Mesothelial cell of epicardium (in vitro differentiated cells): ENCODE data around the gene PLCL2. TPM values are rescaled to one million over a fixed set of nuclear protein-coding genes. Genes with fewer than 3 reads are reported as not detected.

Experiments
- DNase-seq, 2 experiments: peaks; one replicate each; pipeline ENCODE4 v3.0.0; 2021; ENCODE audit warnings: low spot score in 2 of 2; ENCODE audit not compliant: unreplicated experiment in 2 of 2
- H3K27ac Mint-ChIP-seq: 2 replicates; pipeline ENCODE4 v1.8.0; 2021; ENCODE audit warnings: mixed read lengths
- H3K27me3 Mint-ChIP-seq: 2 replicates; pipeline ENCODE4 v1.8.0; 2021; ENCODE audit warnings: low read depth, mixed read lengths
- H3K36me3 Mint-ChIP-seq: 2 replicates; pipeline ENCODE4 v1.8.0; 2021; ENCODE audit warnings: mixed read lengths
- H3K4me1 Mint-ChIP-seq: 2 replicates; pipeline ENCODE4 v1.8.0; 2021; ENCODE audit warnings: mixed read lengths
- H3K4me3 Mint-ChIP-seq: 2 replicates; pipeline ENCODE4 v1.8.0; 2021; ENCODE audit warnings: mild to moderate bottlenecking, moderate library complexity, mixed read lengths
- H3K9me3 Mint-ChIP-seq: 2 replicates; pipeline ENCODE4 v1.8.0; 2021; ENCODE audit warnings: mixed read lengths
- total RNA-seq: library from RNA; stranded (reverse); gene quantifications from 3 replicates; pipeline ENCODE4 v1.2.1, GENCODE V29; 2021
- TF ChIP-seq, protein P1 (sequence below): fragments of 200-600 bp; sonication (generic); IDR thresholded peaks from one replicate; pipeline ENCODE4 v1.5.0; 2021; ENCODE audit warnings: antibody characterized with exemption; ENCODE audit not compliant: unreplicated experiment

The PLCL2 gene
- total RNA-seq, 1 donor from 2014 or later: 3.6 TPM

DNA sequence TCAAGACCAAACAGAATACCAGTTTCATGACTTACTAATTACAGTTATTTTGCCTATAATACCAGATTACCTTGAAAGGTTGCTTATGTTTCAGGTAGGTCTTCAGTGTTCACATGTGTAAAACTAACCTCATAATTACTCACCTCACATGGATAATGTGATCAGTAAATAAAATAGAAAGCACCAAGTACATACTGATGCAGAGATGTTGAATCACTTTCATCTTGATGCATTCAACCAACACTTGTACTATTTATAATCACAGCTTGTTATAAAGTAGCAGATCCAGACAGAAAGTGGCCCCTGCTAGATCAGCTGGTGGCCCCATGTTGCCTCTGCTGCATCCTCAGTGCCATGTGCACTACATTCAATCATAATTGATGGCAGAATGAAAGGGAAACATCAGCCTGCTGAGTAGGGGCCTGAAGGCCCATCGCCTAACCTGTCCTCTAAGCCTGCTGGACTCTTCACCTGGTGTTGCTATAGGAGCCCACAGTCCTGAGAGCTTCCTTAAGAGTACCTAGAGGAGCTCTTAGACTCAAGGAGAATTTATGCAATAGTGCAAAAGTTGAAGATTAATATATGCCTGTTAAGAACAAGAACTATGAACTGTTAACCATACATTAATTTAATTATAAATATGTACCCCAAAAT lies 154.3 kb downstream of the PLCL2 start:
- peaks cover 5% of the 10 kb centered on the region for H3K27me3 Mint-ChIP-seq
- H3K4me1 Mint-ChIP-seq: no peaks in the 10 kb centered on the region
- TF ChIP-seq, protein P1, sequence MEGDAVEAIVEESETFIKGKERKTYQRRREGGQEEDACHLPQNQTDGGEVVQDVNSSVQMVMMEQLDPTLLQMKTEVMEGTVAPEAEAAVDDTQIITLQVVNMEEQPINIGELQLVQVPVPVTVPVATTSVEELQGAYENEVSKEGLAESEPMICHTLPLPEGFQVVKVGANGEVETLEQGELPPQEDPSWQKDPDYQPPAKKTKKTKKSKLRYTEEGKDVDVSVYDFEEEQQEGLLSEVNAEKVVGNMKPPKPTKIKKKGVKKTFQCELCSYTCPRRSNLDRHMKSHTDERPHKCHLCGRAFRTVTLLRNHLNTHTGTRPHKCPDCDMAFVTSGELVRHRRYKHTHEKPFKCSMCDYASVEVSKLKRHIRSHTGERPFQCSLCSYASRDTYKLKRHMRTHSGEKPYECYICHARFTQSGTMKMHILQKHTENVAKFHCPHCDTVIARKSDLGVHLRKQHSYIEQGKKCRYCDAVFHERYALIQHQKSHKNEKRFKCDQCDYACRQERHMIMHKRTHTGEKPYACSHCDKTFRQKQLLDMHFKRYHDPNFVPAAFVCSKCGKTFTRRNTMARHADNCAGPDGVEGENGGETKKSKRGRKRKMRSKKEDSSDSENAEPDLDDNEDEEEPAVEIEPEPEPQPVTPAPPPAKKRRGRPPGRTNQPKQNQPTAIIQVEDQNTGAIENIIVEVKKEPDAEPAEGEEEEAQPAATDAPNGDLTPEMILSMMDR: no peak
- DNase-seq: no peak
- no peaks in the 10 kb centered on the region for H3K36me3 Mint-ChIP-seq
- no peak overlapping the region for H3K27ac Mint-ChIP-seq
- H3K4me3 Mint-ChIP-seq: no peak overlapping the region
- no peaks in the 10 kb centered on the region for H3K9me3 Mint-ChIP-seq

DNA sequence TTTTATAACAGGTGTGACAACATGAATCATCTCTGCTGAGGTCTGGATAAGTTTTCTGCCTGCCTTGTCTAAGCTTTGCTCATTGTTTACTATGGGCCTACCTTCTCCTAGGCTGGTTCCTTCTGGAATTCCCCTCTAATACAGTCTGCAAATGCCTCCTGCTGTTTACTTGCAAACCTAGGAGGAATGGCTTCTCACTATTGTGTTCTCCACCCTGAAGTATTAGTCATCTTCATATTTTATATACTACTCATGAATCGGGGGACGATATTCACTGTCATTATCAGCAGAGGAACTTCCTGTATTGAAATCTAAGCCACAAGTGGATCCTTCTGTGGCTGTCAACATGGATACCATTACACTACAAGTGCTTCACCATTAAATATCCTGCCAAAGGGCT lies 154.8 kb downstream of the PLCL2 start:
- no peaks in the 10 kb centered on the region for H3K4me1 Mint-ChIP-seq
- no peaks in the 10 kb centered on the region for H3K9me3 Mint-ChIP-seq
- peaks cover 5% of the 10 kb centered on the region for H3K27me3 Mint-ChIP-seq
- DNase-seq: no peak
- H3K4me3 Mint-ChIP-seq: no peak overlapping the region
- H3K36me3 Mint-ChIP-seq: no peaks in the 10 kb centered on the region
- TF ChIP-seq, protein P1: no peak
- H3K27ac Mint-ChIP-seq: no peak overlapping the region

DNA sequence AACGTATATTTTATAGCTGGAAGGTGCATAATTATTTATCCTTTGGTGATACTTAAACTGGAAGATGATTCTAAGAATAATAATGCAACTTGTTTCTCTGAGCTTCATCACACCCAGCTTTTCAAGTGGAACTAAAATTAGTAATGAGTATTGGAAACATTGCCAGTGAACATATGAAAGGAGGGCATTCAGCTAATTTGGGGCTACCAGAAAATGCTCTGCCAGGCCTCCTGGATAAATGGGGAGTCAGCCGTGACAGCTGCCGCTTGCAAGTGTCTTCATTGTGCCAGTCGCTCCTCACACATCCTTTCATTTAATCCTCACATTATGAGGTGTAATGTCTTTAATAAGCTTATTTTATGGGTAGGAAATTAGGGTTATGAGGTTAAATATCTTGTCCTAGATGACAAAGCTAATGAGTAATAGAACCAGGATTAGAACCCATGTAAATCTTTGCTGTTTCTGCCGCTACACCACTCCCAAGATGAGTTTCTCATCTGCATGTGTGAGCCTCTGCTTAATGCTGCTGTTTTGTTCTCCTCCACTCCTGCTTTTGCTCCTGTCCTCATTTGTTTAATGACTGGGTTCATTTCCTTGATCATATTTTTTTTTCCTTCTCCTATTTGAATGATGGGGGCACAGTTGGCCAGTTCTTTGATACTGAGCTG lies 155.7 kb downstream of the PLCL2 start:
- no peaks in the 10 kb centered on the region for H3K27me3 Mint-ChIP-seq
- TF ChIP-seq, protein P1: no peak
- H3K4me1 Mint-ChIP-seq: no peaks in the 10 kb centered on the region
- no peaks in the 10 kb centered on the region for H3K9me3 Mint-ChIP-seq
- H3K36me3 Mint-ChIP-seq: no peaks in the 10 kb centered on the region
- no peak overlapping the region for H3K27ac Mint-ChIP-seq
- H3K4me3 Mint-ChIP-seq: no peak overlapping the region
- DNase-seq: no peak

DNA sequence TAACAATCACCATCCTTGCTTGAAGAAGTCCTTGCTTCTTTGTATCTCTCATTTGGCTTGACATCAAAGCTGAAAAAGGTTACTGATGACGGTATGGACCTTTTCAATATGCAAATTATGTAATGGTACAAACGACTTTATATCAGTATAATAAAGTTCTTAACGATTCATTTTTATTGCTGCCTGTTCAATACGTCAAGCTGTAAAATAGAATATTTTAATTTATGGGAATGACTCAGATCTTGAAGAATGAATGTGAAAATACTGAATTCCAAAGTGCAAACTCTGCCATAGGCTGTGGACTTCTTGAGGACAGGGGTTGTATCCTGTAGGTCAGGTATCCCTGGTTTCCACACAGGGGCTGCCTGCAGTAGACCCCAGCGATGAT lies 156.2 kb downstream of the PLCL2 start:
- no peak for DNase-seq
- Mint-ChIP-seq H3K27ac (no peak overlapping the region), H3K4me3 (no peak overlapping the region), H3K4me1 (no peaks in the 10 kb centered on the region), H3K9me3 (no peaks in the 10 kb centered on the region), H3K27me3 (no peaks in the 10 kb centered on the region), H3K36me3 (no peaks in the 10 kb centered on the region)
- TF ChIP-seq, protein P1: no peak

DNA sequence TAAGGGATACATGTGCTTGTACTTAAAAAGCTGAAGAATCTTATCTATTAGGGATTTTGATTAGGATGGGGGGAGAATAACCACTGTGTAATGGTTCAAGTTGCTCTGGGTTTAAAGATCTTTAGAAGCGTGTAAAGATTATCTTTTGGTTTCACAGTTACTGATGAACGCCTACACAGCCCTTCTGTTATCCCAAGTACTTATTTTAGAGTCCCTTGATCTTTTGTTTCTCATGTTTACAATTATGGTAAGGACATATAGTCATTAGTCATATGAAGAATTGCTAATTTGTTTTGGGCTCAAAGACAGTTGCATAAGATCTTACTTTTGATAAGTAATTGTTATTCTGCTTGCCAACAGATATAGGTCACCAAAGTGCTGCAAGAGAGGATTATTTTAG lies 160.1 kb downstream of the PLCL2 start:
- Mint-ChIP-seq H3K9me3 (peaks cover 9% of the 10 kb centered on the region), H3K4me3 (no peak overlapping the region), H3K36me3 (peaks cover 2% of the 10 kb centered on the region), H3K4me1 (no peaks in the 10 kb centered on the region), H3K27ac (no peak overlapping the region), H3K27me3 (no peaks in the 10 kb centered on the region)
- no peak for DNase-seq
- TF ChIP-seq, protein P1: no peak
